ENCODE results near the gene NUCKS1. TPM values are rescaled to one million over a fixed set of nuclear protein-coding genes. Genes with fewer than 3 reads are reported as not detected.

Gene NUCKS1
- total and polyA plus RNA-seq, 2 of the 13 experiments (the other 11 are each of a cell fraction or from before 2014, with no cell fraction given) = 35.5 to 117 TPM

- TF ChIP-seq SOX6 (IDR thresholded peaks at IDR 0.05) (no peak), SOX6 (CRISPR knock-in tag; IDR thresholded peaks at IDR 0.05) (no peak), HOXA3 (CRISPR knock-in tag; IDR thresholded peaks at IDR 0.05) (0 out of 2 replicates have a peak, but pooled peaks have one; percentile 17), ZNF572 (CRISPR knock-in tag; IDR thresholded peaks at IDR 0.05) (0 out of 2 replicates have a peak, but pooled peaks have one; percentile 19), MEF2D (CRISPR knock-in tag; IDR thresholded peaks at IDR 0.05) (0 out of 2 replicates have a peak, but pooled peaks have one; percentile 52), ZNF512B (CRISPR knock-in tag; IDR thresholded peaks at IDR 0.05; ENCODE audit: borderline replicate concordance) (0 out of 2 replicates have a peak, but pooled peaks have one; percentile 12), GABPA (IDR thresholded peaks at IDR 0.05; ENCODE audit: low read depth, low read length) (no peak), GABPA (CRISPR knock-in tag; IDR thresholded peaks at IDR 0.05; ENCODE audit: low read depth) (peak; percentile 59), ZNF605 (CRISPR knock-in tag; IDR thresholded peaks at IDR 0.05) (peak; percentile 20; the same call in 1 of the 2 replicates), GABPB1 (CRISPR knock-in tag; IDR thresholded peaks at IDR 0.05) (peak; percentile 35; the same call in 1 of the 2 replicates), ZMYM3 (CRISPR knock-in tag; IDR thresholded peaks at IDR 0.05) (0 out of 2 replicates have a peak, but pooled peaks have one; percentile 48), ZNF253 (CRISPR knock-in tag; IDR thresholded peaks at IDR 0.05; ENCODE audit: borderline replicate concordance) (no peak), KDM5B (CRISPR knock-in tag; IDR thresholded peaks at IDR 0.05; ENCODE audit: borderline replicate concordance) (peak; percentile 29; the same call in 1 of the 2 replicates), ZNF816 (CRISPR knock-in tag; IDR thresholded peaks at IDR 0.05; ENCODE audit: borderline replicate concordance) (no peak), HNF4A (CRISPR knock-in tag; IDR thresholded peaks at IDR 0.05) (0 out of 2 replicates have a peak, but pooled peaks have one; percentile 10)
These were observed 56.5 kb downstream of the NUCKS1 start (continued) for GRCh38 chr1:205693421-205693991.

All from HepG2 (cell line).